HT-29 (cell line): ENCODE measurements around the gene A2M. TPM values are rescaled to one million over a fixed set of nuclear protein-coding genes. Genes with fewer than 3 reads are reported as not detected.
A peak's percentile ranks its signal among the peaks of the same experiment; 100 is the strongest.

Experiments used
- DNase-seq: peaks from one replicate; pipeline ENCODE4 v3.0.0-alpha.2; 2015; ENCODE audit warnings: low spot score
- total RNA-seq: library from RNA; depleted of rRNA; stranded (reverse); fragments of >200 nt; shearing (Covaris generic); gene quantifications from 2 replicates; pipeline ENCODE4 v1.2.3, GENCODE V29; 2014; rRNA removed

A2M gene
- total RNA-seq, 1 experiment from 2014 or later, result not detected

GRCh38 chr12:9039397-9039977, 76.2 kb downstream of the A2M start:
- peak; percentile 69 for DNase-seq

- no peak for DNase-seq
These were observed 78.3 kb downstream of the A2M start for GRCh38 chr12:9037431-9037830.

DNA sequence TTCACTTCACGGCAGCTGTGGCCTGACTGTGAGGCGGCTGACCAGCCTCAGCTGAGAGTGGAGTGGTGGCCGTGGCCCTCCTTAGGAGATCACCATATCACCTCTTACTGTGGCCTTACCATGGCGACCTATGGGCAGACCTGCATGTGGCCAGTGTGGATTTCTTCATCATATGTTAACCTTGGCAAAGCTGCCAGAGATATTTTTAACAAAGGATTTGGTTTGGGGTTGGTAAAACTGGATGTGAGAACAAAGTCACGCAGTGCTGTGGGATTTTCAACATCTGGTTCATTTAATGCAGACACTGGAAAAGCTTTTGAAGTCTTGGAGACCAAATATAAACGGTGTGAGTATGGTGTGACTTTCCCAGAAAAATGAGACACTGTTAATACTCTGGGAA, 79.5 kb downstream of the A2M start:
- no peak for DNase-seq

DNA sequence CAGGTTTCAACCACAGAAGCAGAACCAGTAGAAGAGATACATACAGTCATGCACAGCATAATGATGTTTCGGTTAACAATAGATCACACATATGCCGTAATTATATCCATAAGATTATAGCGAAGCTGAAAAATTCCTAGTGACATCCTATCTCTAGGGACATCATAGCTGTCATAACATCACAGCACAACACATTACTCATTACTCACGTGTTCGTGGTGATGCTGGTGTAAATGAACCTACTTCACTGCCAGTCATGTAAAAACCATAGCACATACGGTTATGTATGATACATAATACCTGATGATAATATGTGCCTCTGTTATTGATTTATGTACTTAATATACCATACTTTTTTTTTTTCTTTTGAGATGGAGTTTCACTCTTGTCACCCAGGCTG, 81.6 kb downstream of the A2M start:
- DNase-seq, result no peak

DNA sequence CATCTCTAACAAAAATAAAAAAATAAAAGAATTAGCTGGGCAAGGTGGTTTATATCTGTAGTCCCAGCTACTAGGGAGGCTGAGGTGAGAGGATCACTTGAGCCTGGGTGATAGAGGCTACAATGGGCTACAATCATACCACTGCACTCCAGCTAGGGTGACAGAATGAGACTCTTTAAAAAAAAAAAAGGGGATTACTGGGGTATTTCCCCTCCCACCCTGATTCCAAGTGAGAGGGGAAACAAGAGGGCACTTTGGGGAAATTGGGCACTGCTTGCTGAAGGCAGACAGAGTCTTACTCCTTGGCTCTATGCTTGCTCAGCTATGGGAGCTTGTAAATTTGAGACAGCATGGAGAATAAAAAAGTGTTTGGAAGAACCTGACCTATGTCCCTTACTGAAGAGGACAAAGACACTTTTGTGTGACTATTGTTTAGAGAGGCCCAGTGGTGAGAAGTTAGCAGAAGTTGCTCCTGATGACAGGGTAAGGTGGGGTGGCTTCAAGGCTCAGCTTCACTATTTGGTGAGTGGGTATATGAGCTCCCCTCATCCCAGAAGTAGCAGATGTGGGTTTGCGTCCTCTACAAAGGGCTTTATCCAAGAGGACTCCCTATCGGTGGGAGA, 82.3 kb downstream of the A2M start:
- no peak for DNase-seq

DNA sequence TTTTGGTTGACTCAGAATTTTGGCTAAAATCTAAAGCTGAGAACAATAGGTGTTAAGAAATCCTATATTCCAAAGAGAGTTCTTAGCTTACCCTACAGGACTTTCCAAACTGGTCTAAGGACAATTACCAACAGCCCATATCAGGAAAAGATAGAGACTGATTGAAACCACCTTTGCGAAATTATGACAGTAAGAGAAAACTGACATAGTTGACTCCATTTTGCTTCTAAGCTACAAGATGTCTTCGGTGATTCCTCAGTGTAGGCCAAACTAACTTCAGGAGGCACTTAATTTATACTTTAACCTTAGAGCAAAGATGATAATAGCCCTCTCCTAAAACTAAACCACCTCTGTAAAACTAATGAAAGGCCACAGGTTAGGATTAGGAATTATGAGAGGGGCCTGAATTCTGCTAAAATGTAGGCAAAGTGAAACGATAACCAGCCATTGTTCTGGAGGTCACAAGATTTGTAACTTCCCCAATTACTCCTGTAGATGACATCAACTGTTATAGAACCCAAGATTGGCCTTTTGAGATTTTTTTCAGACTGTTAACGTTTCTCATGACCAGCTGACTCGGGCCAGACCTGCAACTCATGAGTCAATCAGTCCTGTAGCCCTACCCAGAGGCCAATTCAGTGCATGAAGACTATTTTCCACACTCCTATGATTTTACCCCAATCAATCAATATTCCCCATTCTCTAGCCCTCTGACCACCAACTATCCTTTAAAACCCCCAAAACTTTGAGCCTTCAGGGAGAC, 83.3 kb downstream of the A2M start:
- DNase-seq, result no peak

GRCh38 chr12:9030776-9031175, 84.9 kb downstream of the A2M start:
- DNase-seq, result no peak

DNA sequence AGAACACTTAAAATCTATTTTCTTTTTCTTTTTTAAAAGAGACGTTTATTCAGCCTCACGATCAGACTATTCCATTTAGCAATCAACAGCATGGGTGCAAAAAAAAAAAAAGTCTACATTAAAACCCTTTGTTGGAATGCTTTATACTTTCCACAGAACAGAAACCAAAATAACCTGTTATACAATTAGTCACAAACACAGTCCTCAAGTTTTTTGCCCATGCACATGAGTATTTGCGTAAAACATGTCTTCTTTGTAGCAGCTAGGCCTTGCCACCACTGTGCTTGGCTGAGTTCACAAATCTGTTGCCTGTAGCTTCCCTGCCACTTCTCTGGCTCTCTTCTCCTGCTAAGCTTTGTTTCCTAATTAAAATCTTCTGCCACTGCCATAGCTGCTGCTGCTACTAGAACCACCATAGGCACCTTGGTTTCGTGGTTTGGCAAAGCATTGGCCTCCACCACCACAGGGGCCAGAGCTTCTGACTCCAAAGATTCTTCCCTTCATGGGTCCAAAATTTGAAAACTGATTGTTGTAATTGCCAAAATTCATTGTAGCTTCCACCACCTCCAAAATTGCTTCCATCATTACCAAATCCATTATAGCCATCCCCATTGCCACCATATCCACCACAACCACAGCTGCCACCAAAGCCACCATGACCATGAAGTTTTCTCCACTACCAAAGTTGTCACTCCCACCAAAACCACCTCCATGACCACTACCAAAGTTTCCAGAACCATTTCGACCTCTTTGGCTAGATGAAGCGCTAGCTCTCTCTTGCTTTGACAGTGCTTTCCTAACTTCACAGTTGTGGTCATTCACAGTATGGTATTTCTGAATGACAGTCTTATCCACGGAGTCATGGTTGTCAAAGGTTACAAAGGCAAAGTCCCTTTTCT, 88.3 kb downstream of the A2M start:
- no peak for DNase-seq

GRCh38 chr12:9024512-9024911, 91.2 kb downstream of the A2M start:
- no peak for DNase-seq

DNA sequence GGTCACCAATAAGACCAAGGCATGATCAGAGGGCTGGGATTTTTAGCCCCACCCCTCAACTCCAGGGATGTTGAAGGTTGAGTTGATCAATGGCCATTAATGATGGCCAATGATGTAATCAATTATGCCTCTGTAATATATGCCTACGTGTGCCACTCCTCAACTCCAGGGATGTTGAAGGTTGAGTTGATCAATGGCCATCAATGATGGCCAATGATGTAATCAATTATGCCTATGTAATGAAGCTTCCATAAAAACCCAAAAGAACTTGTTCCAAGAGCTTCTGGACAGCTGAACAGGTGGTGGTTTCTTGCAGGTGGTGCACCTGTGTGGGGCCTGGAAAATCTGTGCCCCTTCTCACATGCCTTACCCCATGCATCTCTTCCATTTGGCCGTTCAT, 93.1 kb downstream of the A2M start:
- DNase-seq, result no peak

Other genes with a start within 250 kb of the A2M start
- 0.79 and 2.5 TPM in 2 replicates for gene PHC1, start 201.4 kb downstream of the A2M start, total RNA-seq
- 147 and 174 TPM in 2 replicates for gene M6PR, start 166.3 kb downstream of the A2M start, total RNA-seq
- gene KLRG1, start 126.4 kb downstream of the A2M start, total RNA-seq, result not detected in 2 replicates
- not detected in 2 replicates for gene PZP, start 92.5 kb upstream of the A2M start, total RNA-seq